NB4 (cell line): Measurements from ENCODE around the gene CECR2.

Experiments
- CTCF ChIP-seq: IDR thresholded peaks from one replicate; pipeline ENCODE4 v1.5.1; 2012; ENCODE audit warnings: low read depth, low read length
- MAX ChIP-seq: IDR thresholded peaks from 2 replicates; pipeline ENCODE4 v1.6.1; 2011; ENCODE audit warnings: low read depth, low read length

- no peak for TF ChIP-seq CTCF
- TF ChIP-seq MAX, result no peak
Observed at GRCh38 chr22:17336061-17336460, 33.2 kb upstream of the CECR2 start.
